Activated naive CD8-positive, alpha-beta T cell treated with anti-CD3 and anti-CD28 coated beads, Interleukin-2, amount 50 U/mL, for 24 hours (primary cell): Measurements from ENCODE around the gene BMAL1.
"Not testable (repeated sequence)": the region's sequence is repeated elsewhere in the genome, so short reads cannot be mapped to it uniquely, and the experiment has no call there.

Experiments used
- ATAC-seq: fragments of 150-1000 bp; cut with Tn5 transposase; one replicate; pipeline ENCODE4 v1.10.0; 2021
- DNase-seq: peaks from one replicate; pipeline ENCODE4 v3.0.0; 2021
- H3K27ac Mint-ChIP-seq: one replicate; pipeline ENCODE4 v1.8.0; 2021; ENCODE audit warnings: mild to moderate bottlenecking, mixed read lengths
- H3K27me3 Mint-ChIP-seq: one replicate; pipeline ENCODE4 v1.8.0; 2021; ENCODE audit warnings: mixed read lengths
- H3K36me3 Mint-ChIP-seq: one replicate; pipeline ENCODE4 v1.8.0; 2021; ENCODE audit warnings: low read depth, mixed read lengths
- H3K4me1 Mint-ChIP-seq: one replicate; pipeline ENCODE4 v1.8.0; 2021; ENCODE audit warnings: mixed read lengths
- H3K4me3 Mint-ChIP-seq: one replicate; pipeline ENCODE4 v1.8.0; 2021; ENCODE audit warnings: mild to moderate bottlenecking, moderate library complexity, mixed read lengths
- H3K9me3 Mint-ChIP-seq: one replicate; pipeline ENCODE4 v1.8.0; 2021; ENCODE audit warnings: mixed read lengths

BMAL1 gene

GRCh38 chr11:13252438-13252837, 25.2 kb upstream of the BMAL1 start:
- no peak for ATAC-seq

GRCh38 chr11:13256216-13256615, 21.4 kb upstream of the BMAL1 start:
- Mint-ChIP-seq H3K27me3 (no peaks in the 10 kb centered on the region), H3K9me3 (no peaks in the 10 kb centered on the region), H3K27ac (no peak overlapping the region), H3K4me3 (no peak overlapping the region), H3K36me3 (no peaks in the 10 kb centered on the region), H3K4me1 (peaks cover 5% of the 10 kb centered on the region)
- no peak for DNase-seq
- no peak for ATAC-seq

More at GRCh38 chr11:13252438-13252837, 25.2 kb upstream of the BMAL1 start:
- H3K27ac Mint-ChIP-seq, result no peak overlapping the region
- no peak overlapping the region for H3K4me3 Mint-ChIP-seq
- no peaks in the 10 kb centered on the region for H3K9me3 Mint-ChIP-seq
- H3K4me1 Mint-ChIP-seq, result no peaks in the 10 kb centered on the region
- no peak for DNase-seq
- H3K36me3 Mint-ChIP-seq, result no peaks in the 10 kb centered on the region
- H3K27me3 Mint-ChIP-seq, result no peaks in the 10 kb centered on the region

GRCh38 chr11:13258061-13258460, 19.5 kb upstream of the BMAL1 start:
- H3K36me3 Mint-ChIP-seq, H3K27me3 Mint-ChIP-seq, H3K4me1 Mint-ChIP-seq, H3K9me3 Mint-ChIP-seq, H3K27ac Mint-ChIP-seq, DNase-seq, ATAC-seq, H3K4me3 Mint-ChIP-seq: not testable (repeated sequence)

- H3K27me3 Mint-ChIP-seq, result no peaks in the 10 kb centered on the region
- no peak for ATAC-seq
- peaks cover 5% of the 10 kb centered on the region for H3K4me1 Mint-ChIP-seq
- no peak overlapping the region for H3K27ac Mint-ChIP-seq
- H3K9me3 Mint-ChIP-seq, result no peaks in the 10 kb centered on the region
- H3K36me3 Mint-ChIP-seq, result no peaks in the 10 kb centered on the region
- no peak overlapping the region for H3K4me3 Mint-ChIP-seq
- DNase-seq, result no peak
Measured at GRCh38 chr11:13258855-13259254, 18.7 kb upstream of the BMAL1 start.

- no peak overlapping the region for H3K27ac Mint-ChIP-seq
- DNase-seq (no peak), ATAC-seq (no peak)
- H3K9me3 Mint-ChIP-seq, result no peaks in the 10 kb centered on the region
- no peaks in the 10 kb centered on the region for H3K27me3 Mint-ChIP-seq
- no peak overlapping the region for H3K4me3 Mint-ChIP-seq
- peaks cover 5% of the 10 kb centered on the region for H3K4me1 Mint-ChIP-seq
- no peaks in the 10 kb centered on the region for H3K36me3 Mint-ChIP-seq
Measured at GRCh38 chr11:13259374-13259773, 18.2 kb upstream of the BMAL1 start.

GRCh38 chr11:13260201-13260962, 17.2 kb upstream of the BMAL1 start:
- no peak overlapping the region for H3K27ac Mint-ChIP-seq
- H3K9me3 Mint-ChIP-seq, result no peaks in the 10 kb centered on the region
- H3K4me1 Mint-ChIP-seq, result peaks cover 5% of the 10 kb centered on the region
- peaks cover 3% of the 10 kb centered on the region for H3K27me3 Mint-ChIP-seq
- no peak for ATAC-seq
- no peak for DNase-seq
- no peaks in the 10 kb centered on the region for H3K36me3 Mint-ChIP-seq
- H3K4me3 Mint-ChIP-seq, result no peak overlapping the region

- H3K4me1 Mint-ChIP-seq, result peaks cover 5% of the 10 kb centered on the region
- no peak overlapping the region for H3K4me3 Mint-ChIP-seq
- ATAC-seq, result no peak
- no peak overlapping the region for H3K27ac Mint-ChIP-seq
- no peaks in the 10 kb centered on the region for H3K9me3 Mint-ChIP-seq
- no peaks in the 10 kb centered on the region for H3K36me3 Mint-ChIP-seq
- DNase-seq, result no peak
- peaks cover 5% of the 10 kb centered on the region for H3K27me3 Mint-ChIP-seq
Measured at GRCh38 chr11:13260963-13261588, 16.5 kb upstream of the BMAL1 start.

- DNase-seq (no peak), ATAC-seq (no peak)
- Mint-ChIP-seq H3K36me3 (no peaks in the 10 kb centered on the region), H3K4me3 (no peak overlapping the region), H3K4me1 (peaks cover 5% of the 10 kb centered on the region), H3K27me3 (peaks cover 6% of the 10 kb centered on the region), H3K27ac (no peak overlapping the region), H3K9me3 (no peaks in the 10 kb centered on the region)
Measured at GRCh38 chr11:13261591-13262061, 16.0 kb upstream of the BMAL1 start.

GRCh38 chr11:13262096-13262495, 15.5 kb upstream of the BMAL1 start:
- no peak for ATAC-seq
- no peaks in the 10 kb centered on the region for H3K36me3 Mint-ChIP-seq
- DNase-seq, result no peak
- H3K4me1 Mint-ChIP-seq, result peaks cover 5% of the 10 kb centered on the region
- H3K27me3 Mint-ChIP-seq, result peaks cover 6% of the 10 kb centered on the region
- H3K27ac Mint-ChIP-seq, result no peak overlapping the region
- H3K9me3 Mint-ChIP-seq, result no peaks in the 10 kb centered on the region
- H3K4me3 Mint-ChIP-seq, result no peak overlapping the region

GRCh38 chr11:13268791-13269190, 8.8 kb upstream of the BMAL1 start:
- Mint-ChIP-seq H3K4me1 (peaks cover 5% of the 10 kb centered on the region), H3K27me3 (peaks cover 21% of the 10 kb centered on the region), H3K27ac (no peak overlapping the region), H3K36me3 (no peaks in the 10 kb centered on the region), H3K4me3 (no peak overlapping the region), H3K9me3 (no peaks in the 10 kb centered on the region)
- ATAC-seq (no peak), DNase-seq (no peak)

GRCh38 chr11:13269775-13270174, 7.8 kb upstream of the BMAL1 start:
- ATAC-seq (no peak), DNase-seq (no peak)
- no peaks in the 10 kb centered on the region for H3K9me3 Mint-ChIP-seq
- H3K27ac Mint-ChIP-seq, result no peak overlapping the region
- H3K36me3 Mint-ChIP-seq, result no peaks in the 10 kb centered on the region
- no peak overlapping the region for H3K4me3 Mint-ChIP-seq
- H3K27me3 Mint-ChIP-seq, result peaks cover 23% of the 10 kb centered on the region
- peaks cover 5% of the 10 kb centered on the region for H3K4me1 Mint-ChIP-seq

GRCh38 chr11:13271060-13271693, 6.4 kb upstream of the BMAL1 start:
- DNase-seq (no peak), ATAC-seq (no peak)
- peaks cover 15% of the 10 kb centered on the region for H3K4me1 Mint-ChIP-seq
- H3K27me3 Mint-ChIP-seq, result peaks cover 24% of the 10 kb centered on the region
- H3K9me3 Mint-ChIP-seq, result no peaks in the 10 kb centered on the region
- no peak overlapping the region for H3K27ac Mint-ChIP-seq
- no peaks in the 10 kb centered on the region for H3K36me3 Mint-ChIP-seq
- no peak overlapping the region for H3K4me3 Mint-ChIP-seq

GRCh38 chr11:13276454-13276831, 1.1 kb upstream of the BMAL1 start:
- ATAC-seq, result no peak
- DNase-seq, result no peak
- Mint-ChIP-seq H3K4me3 (peak overlapping the region; percentile 90), H3K27me3 (peaks cover 9% of the 10 kb centered on the region), H3K4me1 (peaks cover 47% of the 10 kb centered on the region), H3K27ac (peak overlapping the region; percentile 84), H3K36me3 (no peaks in the 10 kb centered on the region), H3K9me3 (no peaks in the 10 kb centered on the region)

- Mint-ChIP-seq H3K4me1 (peaks cover 51% of the 10 kb centered on the region), H3K9me3 (no peaks in the 10 kb centered on the region), H3K27ac (peak overlapping the region; percentile 84), H3K36me3 (no peaks in the 10 kb centered on the region), H3K27me3 (peaks cover 9% of the 10 kb centered on the region), H3K4me3 (peak overlapping the region; percentile 90)
- DNase-seq (peak; percentile 96), ATAC-seq (peak; percentile 89)
Measured at GRCh38 chr11:13276832-13277767, 490 bp upstream of the BMAL1 start.
